HT-29 (cell line): ENCODE measurements around the gene STAT5B. TPM values are rescaled to one million over a fixed set of nuclear protein-coding genes. Genes with fewer than 3 reads are reported as not detected.

ENCODE experiments used
- total RNA-seq: library from RNA; depleted of rRNA; stranded (reverse); fragments of >200 nt; shearing (Covaris generic); gene quantifications from 2 replicates; pipeline ENCODE4 v1.2.3, GENCODE V29; 2014; rRNA removed

The STAT5B gene
- total RNA-seq, 1 experiment from 2014 or later = 11.1 TPM

Other genes starting within 250 kb of the STAT5B start
- 3.6 and 3.7 TPM in 2 replicates for gene C17orf113, start 225.8 kb downstream of the STAT5B start, total RNA-seq
- 0.08 and 0.37 TPM in 2 replicates for gene ZNF385C, start 177.9 kb downstream of the STAT5B start, total RNA-seq
- 9.1 and 9.7 TPM in 2 replicates for gene DHX58, start 163.7 kb downstream of the STAT5B start, total RNA-seq
- 49.6 and 51.9 TPM in 2 replicates for gene KAT2A, start 155.0 kb downstream of the STAT5B start, total RNA-seq
- gene HSPB9, start 153.6 kb downstream of the STAT5B start, total RNA-seq = not detected in 2 replicates
- 127 and 141 TPM in 2 replicates for gene RAB5C, start 121.4 kb downstream of the STAT5B start, total RNA-seq
- gene KCNH4, start 95.2 kb downstream of the STAT5B start, total RNA-seq = not detected in 2 replicates
- not detected in 2 replicates for gene HCRT, start 90.9 kb downstream of the STAT5B start, total RNA-seq
- gene GHDC, start 81.9 kb downstream of the STAT5B start, total RNA-seq = 22.0 and 25.6 TPM in 2 replicates
- gene STAT5A, start 12.1 kb upstream of the STAT5B start, total RNA-seq = 11.3 and 11.7 TPM in 2 replicates
- gene STAT3, start 112.1 kb upstream of the STAT5B start, total RNA-seq = 30.9 and 38.0 TPM in 2 replicates
- gene CAVIN1, start 146.9 kb upstream of the STAT5B start, total RNA-seq = 48.7 and 56.6 TPM in 2 replicates
- 35.0 and 38.4 TPM in 2 replicates for gene ATP6V0A1, start 182.5 kb upstream of the STAT5B start, total RNA-seq